ENCODE data around the gene CLEC9A.

The CLEC9A gene

DNA sequence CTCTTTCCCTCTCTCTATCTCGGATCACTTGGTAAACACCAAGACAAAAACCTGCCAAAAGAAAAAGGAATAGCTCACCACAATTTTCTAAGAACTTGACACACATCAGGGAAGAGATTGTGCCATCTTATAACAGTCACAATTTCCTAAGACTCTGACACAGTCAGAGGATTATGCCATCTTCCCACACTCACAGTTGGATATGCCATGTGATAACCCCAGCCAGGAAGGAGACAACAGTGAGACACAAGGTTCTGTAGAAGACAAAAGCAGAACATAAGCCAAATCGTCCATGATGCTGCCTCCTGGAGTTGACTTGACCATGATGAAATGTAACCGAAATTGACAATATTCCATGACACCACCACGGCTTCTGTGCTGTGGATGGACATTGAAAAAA, 2.8 kb upstream of the CLEC9A start:
- ChIA-PET CTCF (no interaction called here), POLR2A (no interaction called here)
- DNase-seq (ENCODE audit: extremely low spot score): no peak
- no peak for TF ChIP-seq ELF4 (IDR thresholded peaks at IDR 0.05)
- no peak for TF ChIP-seq FOXA1 (IDR thresholded peaks at IDR 0.05)
- no peak for TF ChIP-seq TARDBP (IDR thresholded peaks at IDR 0.05)
- TF ChIP-seq CTBP1 (IDR thresholded peaks at IDR 0.05; ENCODE audit: borderline replicate concordance): no peak
- TF ChIP-seq LEF1 (IDR thresholded peaks at IDR 0.05; ENCODE audit: borderline replicate concordance): no peak
- TF ChIP-seq NFRKB (IDR thresholded peaks at IDR 0.05): no peak
- TF ChIP-seq BHLHE40 (IDR thresholded peaks at IDR 0.05; ENCODE audit: borderline replicate concordance): no peak
- no peak for TF ChIP-seq SUZ12 (IDR thresholded peaks at IDR 0.05)
- no peak for TF ChIP-seq ARNT (IDR thresholded peaks at IDR 0.05)
- TF ChIP-seq ZNF384 (IDR thresholded peaks at IDR 0.05): no peak
- no peak for TF ChIP-seq HDGF (IDR thresholded peaks at IDR 0.05; ENCODE audit: borderline replicate concordance)
- TF ChIP-seq L3MBTL2 (conservative IDR thresholded peaks at IDR 0.05): no peak
- no peak for TF ChIP-seq FOXK2 (IDR thresholded peaks at IDR 0.05)
- TF ChIP-seq PKNOX1 (IDR thresholded peaks at IDR 0.05): no peak

DNA sequence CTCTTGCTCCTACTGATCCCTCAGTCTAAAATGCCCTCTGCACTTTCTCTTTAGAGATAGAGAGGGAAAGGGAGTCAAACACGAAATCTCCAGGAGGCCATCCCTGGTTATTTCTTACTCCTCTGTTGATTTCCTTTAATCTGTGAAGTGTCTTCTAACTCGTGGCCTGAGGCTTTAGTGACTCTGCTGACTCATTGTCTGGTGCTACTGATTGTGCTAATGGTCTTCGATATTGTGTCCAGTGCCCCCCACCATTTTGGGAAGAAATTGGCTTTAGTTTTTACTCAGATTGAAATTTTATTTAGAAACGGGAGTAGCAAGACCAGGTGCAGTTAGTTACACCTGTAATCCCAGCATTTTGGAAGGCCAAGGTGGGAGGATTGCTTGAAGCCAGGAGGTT, 839 bp downstream of the CLEC9A start:
- POLR2A ChIA-PET: no interaction called here
- TF ChIP-seq BHLHE40 (IDR thresholded peaks at IDR 0.05; ENCODE audit: borderline replicate concordance): no peak
- DNase-seq (ENCODE audit: extremely low spot score): no peak
- CTCF ChIA-PET: no interaction called here

DNA sequence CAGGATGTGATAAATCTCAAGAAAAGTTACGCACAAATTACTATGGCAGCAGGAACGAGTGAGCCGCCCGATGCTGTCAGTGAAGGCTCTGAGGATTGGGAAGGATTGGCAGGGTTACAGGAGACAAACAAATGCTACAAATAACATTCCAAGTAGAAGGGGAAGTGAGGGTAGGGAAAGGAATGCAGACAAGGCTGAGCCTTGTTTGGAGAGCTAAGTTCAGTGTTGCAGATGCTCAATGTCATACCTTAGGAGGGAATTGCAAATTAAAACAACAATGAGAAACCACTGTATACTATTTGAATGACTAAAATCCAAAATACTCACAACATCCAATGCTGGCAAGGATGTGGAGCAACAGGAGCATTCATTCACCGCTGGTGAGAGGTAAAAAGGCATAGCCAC, 1.3 kb downstream of the CLEC9A start:
- ChIA-PET POLR2A (no interaction called here), CTCF (no interaction called here)
- no peak for DNase-seq (ENCODE audit: extremely low spot score)
- TF ChIP-seq FOXM1 (IDR thresholded peaks at IDR 0.05; ENCODE audit: borderline replicate concordance): no peak
- no peak for TF ChIP-seq CTBP1 (IDR thresholded peaks at IDR 0.05; ENCODE audit: borderline replicate concordance)
- no peak for TF ChIP-seq LEF1 (IDR thresholded peaks at IDR 0.05; ENCODE audit: borderline replicate concordance)
- TF ChIP-seq FOXK2 (IDR thresholded peaks at IDR 0.05): no peak
- no peak for TF ChIP-seq BHLHE40 (IDR thresholded peaks at IDR 0.05; ENCODE audit: borderline replicate concordance)
- no peak for TF ChIP-seq TARDBP (IDR thresholded peaks at IDR 0.05)
- no peak for TF ChIP-seq SUZ12 (IDR thresholded peaks at IDR 0.05)
- TF ChIP-seq ARNT (IDR thresholded peaks at IDR 0.05): no peak
- TF ChIP-seq FOXA1 (IDR thresholded peaks at IDR 0.05): no peak
- no peak for TF ChIP-seq ZNF384 (IDR thresholded peaks at IDR 0.05)
- TF ChIP-seq PKNOX1 (IDR thresholded peaks at IDR 0.05): no peak

DNA sequence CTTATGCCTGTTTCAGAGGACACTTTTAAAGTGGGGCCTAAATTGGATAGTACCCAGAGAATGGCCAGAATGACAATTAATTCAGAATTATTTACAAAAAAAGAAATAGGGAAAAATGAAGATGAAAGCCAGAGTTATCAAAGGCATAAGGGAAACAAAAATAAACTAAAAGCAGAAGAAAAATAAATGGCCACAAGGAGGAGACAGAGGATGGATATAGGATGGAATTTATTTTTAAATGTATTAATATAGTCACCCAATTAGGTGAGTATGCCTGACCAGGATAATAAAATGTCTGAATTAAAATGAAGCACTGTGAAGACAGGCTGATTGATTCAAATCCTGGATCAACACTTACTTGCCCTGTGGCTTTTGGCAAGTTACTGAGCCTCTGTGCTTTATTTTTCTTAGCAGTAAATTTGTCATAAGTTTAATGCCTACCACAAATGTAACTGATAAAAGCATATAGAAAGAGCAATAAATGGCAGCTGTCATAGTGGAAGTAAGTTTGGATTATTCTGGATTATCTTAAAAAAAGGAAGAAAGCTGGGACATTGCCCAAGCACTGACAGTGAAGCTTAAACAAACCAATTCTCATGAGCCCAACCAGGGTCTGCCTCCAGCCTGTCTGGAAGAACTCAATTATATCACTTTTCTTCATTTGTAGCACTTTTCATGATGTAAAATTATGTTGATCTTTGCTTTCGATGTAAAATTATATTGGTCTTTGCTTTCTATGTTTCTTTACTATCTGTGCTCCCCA, 3.5 kb downstream of the CLEC9A start:
- DNase-seq (ENCODE audit: extremely low spot score): no peak
- ChIA-PET POLR2A (no interaction called here), CTCF (interaction anchor here (0.6 to 1.2 kb wide), 4 partner anchors 24 to 271 kb away, joined by 3 to 7 read pairs (median 4); no protein-coding TSS in a partner anchor)
- TF ChIP-seq HDGF (IDR thresholded peaks at IDR 0.05; ENCODE audit: borderline replicate concordance) (no peak), FOXA1 (IDR thresholded peaks at IDR 0.05) (no peak)

- no peak for DNase-seq (ENCODE audit: extremely low spot score)
- POLR2A ChIA-PET: no interaction called here
- CTCF ChIA-PET: no interaction called here
- no peak for TF ChIP-seq ZNF384 (IDR thresholded peaks at IDR 0.05)
- TF ChIP-seq ARNT (IDR thresholded peaks at IDR 0.05): no peak
- no peak for TF ChIP-seq SP1 (IDR thresholded peaks at IDR 0.05)
- no peak for TF ChIP-seq SUZ12 (IDR thresholded peaks at IDR 0.05)
- TF ChIP-seq L3MBTL2 (conservative IDR thresholded peaks at IDR 0.05): no peak
- TF ChIP-seq ELF4 (IDR thresholded peaks at IDR 0.05): no peak
- no peak for TF ChIP-seq FOXM1 (IDR thresholded peaks at IDR 0.05; ENCODE audit: borderline replicate concordance)
- TF ChIP-seq PKNOX1 (IDR thresholded peaks at IDR 0.05): no peak
- TF ChIP-seq BHLHE40 (IDR thresholded peaks at IDR 0.05; ENCODE audit: borderline replicate concordance): no peak
- no peak for TF ChIP-seq CTBP1 (IDR thresholded peaks at IDR 0.05; ENCODE audit: borderline replicate concordance)
- TF ChIP-seq NFRKB (IDR thresholded peaks at IDR 0.05): no peak
Measured at GRCh38 chr12:10042167-10042566, 11.7 kb downstream of the CLEC9A start.

GRCh38 chr12:10048526-10048925, 18.0 kb downstream of the CLEC9A start:
- TF ChIP-seq FOXA1 (IDR thresholded peaks at IDR 0.05) (no peak), FOXM1 (IDR thresholded peaks at IDR 0.05; ENCODE audit: borderline replicate concordance) (no peak), FOXK2 (IDR thresholded peaks at IDR 0.05) (no peak)
- CTCF ChIA-PET: no interaction called here
- no peak for DNase-seq (ENCODE audit: extremely low spot score)
- POLR2A ChIA-PET: no interaction called here

- POLR2A ChIA-PET: no interaction called here
- CTCF ChIA-PET: no interaction called here
Measured at GRCh38 chr12:10052193-10052913, 21.9 kb downstream of the CLEC9A start.

More at GRCh38 chr12:10052193-10052913, 21.9 kb downstream of the CLEC9A start:
- no peak for DNase-seq (ENCODE audit: extremely low spot score)
- TF ChIP-seq ELF4 (IDR thresholded peaks at IDR 0.05): no peak

All from HEK293T (cell line).